Cardiac muscle cell (in vitro differentiated cells and primary cell): ENCODE measurements around the gene PSKH1. TPM values are rescaled to one million over a fixed set of nuclear protein-coding genes. Genes with fewer than 3 reads are reported as not detected.

Experiments used
- DNase-seq, 2 donors: peaks; one replicate each; pipeline versions ENCODE4 v3.0.0 to v3.0.0-alpha.2; 2010 to 2017; ENCODE audit warnings: low read depth in 1 of 2, low spot score in 1 of 2
- H3K27ac ChIP-seq: fragments of 200-600 bp; sonication (generic); 2 replicates; pipeline ENCODE4 v1.5.1; 2016
- H3K27me3 ChIP-seq: fragments of 200-600 bp; sonication (generic); 2 replicates; pipeline ENCODE4 v1.6.0; 2016; ENCODE audit warnings: control low read depth
- H3K36me3 ChIP-seq: fragments of 200-600 bp; sonication (generic); 2 replicates; pipeline ENCODE4 v1.5.1; 2016; ENCODE audit warnings: control low read depth
- H3K4me1 ChIP-seq: fragments of 200-600 bp; sonication (generic); 2 replicates; pipeline ENCODE4 v1.8.1; 2017; ENCODE audit warnings: low read depth, mild to moderate bottlenecking, mixed run types
- H3K4me3 ChIP-seq: fragments of 200-600 bp; sonication (generic); 2 replicates; pipeline ENCODE4 v1.5.1; 2016; ENCODE audit warnings: mild to moderate bottlenecking
- H3K9me3 ChIP-seq: fragments of 200-600 bp; sonication (generic); 2 replicates; pipeline ENCODE4 v1.5.1; 2017; ENCODE audit warnings: low read depth, mild to moderate bottlenecking, control low read depth
- CTCF ChIP-seq: IDR thresholded peaks from 2 replicates; pipeline ENCODE4 v1.5.1; 2012; ENCODE audit warnings: low read depth, mild to moderate bottlenecking, low read length
- polyA plus RNA-seq: library from polyadenylated mRNA; unstranded; fragments of >200 nt; fragmentation: Nextera tagmentation; extraction: Ambion mirVana; gene quantifications from 2 replicates; pipeline ENCODE4 v1.2.1, GENCODE V29; 2016
- total RNA-seq: library from RNA; depleted of rRNA; stranded (reverse); fragments of >200 nt; gene quantifications from 2 replicates; pipeline ENCODE4 v1.2.3, GENCODE V29; 2016

Gene PSKH1
- total and polyA plus RNA-seq, 2 experiments from 2014 or later, result 31.0 to 48.8 TPM

- Histone ChIP-seq H3K4me1 (no peaks in the 10 kb centered on the region), H3K27me3 (no peaks in the 10 kb centered on the region), H3K36me3 (peaks cover 11% of the 10 kb centered on the region), H3K27ac (no peak overlapping the region), H3K4me3 (no peak overlapping the region), H3K9me3 (no peaks in the 10 kb centered on the region)
- peak in 1 of 2 donors; percentile 53 for DNase-seq
- no peak for TF ChIP-seq CTCF
Observed at GRCh38 chr16:67959536-67960329, 66.7 kb downstream of the PSKH1 start.

- DNase-seq, result no peak
Observed at GRCh38 chr16:67961551-67961957, 68.5 kb downstream of the PSKH1 start.

GRCh38 chr16:67962135-67962534, 69.1 kb downstream of the PSKH1 start:
- Histone ChIP-seq H3K27ac (no peak overlapping the region), H3K36me3 (peaks cover 11% of the 10 kb centered on the region), H3K4me3 (no peak overlapping the region), H3K4me1 (peaks cover 7% of the 10 kb centered on the region), H3K9me3 (no peaks in the 10 kb centered on the region), H3K27me3 (no peaks in the 10 kb centered on the region)
- TF ChIP-seq CTCF, result no peak
- DNase-seq, result no peak

More at GRCh38 chr16:67961551-67961957, 68.5 kb downstream of the PSKH1 start:
- Histone ChIP-seq H3K4me3 (no peak overlapping the region), H3K9me3 (no peaks in the 10 kb centered on the region), H3K4me1 (peaks cover 7% of the 10 kb centered on the region), H3K27me3 (no peaks in the 10 kb centered on the region), H3K36me3 (peaks cover 11% of the 10 kb centered on the region), H3K27ac (no peak overlapping the region)
- no peak for TF ChIP-seq CTCF

GRCh38 chr16:67963292-67963661, 70.2 kb downstream of the PSKH1 start:
- peaks cover 7% of the 10 kb centered on the region for H3K4me1 ChIP-seq
- peaks cover 11% of the 10 kb centered on the region for H3K36me3 ChIP-seq
- DNase-seq, result no peak
- H3K9me3 ChIP-seq, result no peaks in the 10 kb centered on the region
- H3K4me3 ChIP-seq, result no peak overlapping the region
- no peaks in the 10 kb centered on the region for H3K27me3 ChIP-seq
- H3K27ac ChIP-seq, result no peak overlapping the region
- TF ChIP-seq CTCF, result no peak

GRCh38 chr16:67963662-67964321, 70.7 kb downstream of the PSKH1 start:
- Histone ChIP-seq H3K4me1 (peaks cover 7% of the 10 kb centered on the region), H3K4me3 (no peak overlapping the region), H3K9me3 (no peaks in the 10 kb centered on the region), H3K27ac (no peak overlapping the region), H3K36me3 (peaks cover 11% of the 10 kb centered on the region), H3K27me3 (no peaks in the 10 kb centered on the region)
- no peak for TF ChIP-seq CTCF
- DNase-seq, result peak in 1 of 2 donors; percentile 52
